Measurements from ENCODE around the gene GABRG3. TPM values are rescaled to one million over a fixed set of nuclear protein-coding genes. Genes with fewer than 3 reads are reported as not detected.

Gene GABRG3
- total RNA-seq, 1 experiment from 2014 or later, result not detected

GRCh38 chr15:27086149-27086548, 115.2 kb downstream of the GABRG3 start:
- no peaks in the 10 kb centered on the region for H3K27me3 ChIP-seq (ENCODE audit: low read length)
- H3K9me2 ChIP-seq (replicated peaks; ENCODE audit: insufficient read depth, low read length), result no peaks in the 10 kb centered on the region
- H3K4me1 ChIP-seq (ENCODE audit: low read length), result no peaks in the 10 kb centered on the region
- H3K79me2 ChIP-seq (ENCODE audit: low read length), result no peaks in the 10 kb centered on the region
- peaks cover 41% of the 10 kb centered on the region for H3K9me3 ChIP-seq (ENCODE audit: low read length)
- no peak overlapping the region for H2AFZ ChIP-seq (ENCODE audit: low read length)
- H3K4me2 ChIP-seq (ENCODE audit: low read depth, low read length, poor library complexity, severe bottlenecking), result no peak overlapping the region
- no peak overlapping the region for H3K9ac ChIP-seq (ENCODE audit: low read length)
- H4K20me1 ChIP-seq (ENCODE audit: insufficient read depth, low read depth, low read length), result no peaks in the 10 kb centered on the region
- no peaks in the 10 kb centered on the region for H3K36me3 ChIP-seq (ENCODE audit: insufficient read depth, low read length)
- no peak for DNase-seq
- no peak overlapping the region for H3K4me3 ChIP-seq (ENCODE audit: low read length)
- no peak overlapping the region for H3K27ac ChIP-seq (ENCODE audit: low read length)

GRCh38 chr15:27086805-27087204, 115.8 kb downstream of the GABRG3 start:
- DNase-seq, result no peak
- H3K4me2 ChIP-seq (ENCODE audit: low read depth, low read length, poor library complexity, severe bottlenecking), result no peak overlapping the region
- no peaks in the 10 kb centered on the region for H3K36me3 ChIP-seq (ENCODE audit: insufficient read depth, low read length)
- H3K27me3 ChIP-seq (ENCODE audit: low read length), result no peaks in the 10 kb centered on the region
- no peak overlapping the region for H3K9ac ChIP-seq (ENCODE audit: low read length)
- H3K4me3 ChIP-seq (ENCODE audit: low read length), result no peak overlapping the region
- H3K9me3 ChIP-seq (ENCODE audit: low read length), result peaks cover 41% of the 10 kb centered on the region
- H3K27ac ChIP-seq (ENCODE audit: low read length), result no peak overlapping the region
- no peaks in the 10 kb centered on the region for H3K9me2 ChIP-seq (replicated peaks; ENCODE audit: insufficient read depth, low read length)
- H3K79me2 ChIP-seq (ENCODE audit: low read length), result no peaks in the 10 kb centered on the region
- H2AFZ ChIP-seq (ENCODE audit: low read length), result no peak overlapping the region
- no peaks in the 10 kb centered on the region for H4K20me1 ChIP-seq (ENCODE audit: insufficient read depth, low read depth, low read length)
- H3K4me1 ChIP-seq (ENCODE audit: low read length), result no peaks in the 10 kb centered on the region

GRCh38 chr15:27087651-27088583, 116.9 kb downstream of the GABRG3 start:
- Histone ChIP-seq H3K4me2 (ENCODE audit: low read depth, low read length, poor library complexity, severe bottlenecking) (no peak overlapping the region), H3K4me1 (ENCODE audit: low read length) (no peaks in the 10 kb centered on the region), H3K79me2 (ENCODE audit: low read length) (no peaks in the 10 kb centered on the region), H3K9ac (ENCODE audit: low read length) (no peak overlapping the region), H3K4me3 (ENCODE audit: low read length) (no peak overlapping the region), H4K20me1 (ENCODE audit: insufficient read depth, low read depth, low read length) (no peaks in the 10 kb centered on the region), H2AFZ (ENCODE audit: low read length) (no peak overlapping the region), H3K9me2 (replicated peaks; ENCODE audit: insufficient read depth, low read length) (no peaks in the 10 kb centered on the region), H3K27ac (ENCODE audit: low read length) (no peak overlapping the region), H3K27me3 (ENCODE audit: low read length) (no peaks in the 10 kb centered on the region), H3K36me3 (ENCODE audit: insufficient read depth, low read length) (no peaks in the 10 kb centered on the region), H3K9me3 (ENCODE audit: low read length) (peaks cover 48% of the 10 kb centered on the region)
- DNase-seq, result no peak

- Histone ChIP-seq H3K79me2 (ENCODE audit: low read length) (no peaks in the 10 kb centered on the region), H3K9me3 (ENCODE audit: low read length) (peaks cover 49% of the 10 kb centered on the region), H2AFZ (ENCODE audit: low read length) (no peak overlapping the region), H3K36me3 (ENCODE audit: insufficient read depth, low read length) (no peaks in the 10 kb centered on the region), H4K20me1 (ENCODE audit: insufficient read depth, low read depth, low read length) (no peaks in the 10 kb centered on the region), H3K4me2 (ENCODE audit: low read depth, low read length, poor library complexity, severe bottlenecking) (no peak overlapping the region), H3K4me1 (ENCODE audit: low read length) (no peaks in the 10 kb centered on the region), H3K9ac (ENCODE audit: low read length) (no peak overlapping the region), H3K27me3 (ENCODE audit: low read length) (no peaks in the 10 kb centered on the region), H3K27ac (ENCODE audit: low read length) (no peak overlapping the region), H3K9me2 (replicated peaks; ENCODE audit: insufficient read depth, low read length) (no peaks in the 10 kb centered on the region), H3K4me3 (ENCODE audit: low read length) (no peak overlapping the region)
- DNase-seq, result no peak
Observed at GRCh38 chr15:27088584-27089232, 117.7 kb downstream of the GABRG3 start.

- no peaks in the 10 kb centered on the region for H4K20me1 ChIP-seq (ENCODE audit: insufficient read depth, low read depth, low read length)
- H3K27me3 ChIP-seq (ENCODE audit: low read length), result no peaks in the 10 kb centered on the region
- no peak overlapping the region for H3K9ac ChIP-seq (ENCODE audit: low read length)
- no peak overlapping the region for H3K4me3 ChIP-seq (ENCODE audit: low read length)
- no peaks in the 10 kb centered on the region for H3K9me2 ChIP-seq (replicated peaks; ENCODE audit: insufficient read depth, low read length)
- DNase-seq, result no peak
- H3K36me3 ChIP-seq (ENCODE audit: insufficient read depth, low read length), result no peaks in the 10 kb centered on the region
- H3K79me2 ChIP-seq (ENCODE audit: low read length), result no peaks in the 10 kb centered on the region
- no peak overlapping the region for H2AFZ ChIP-seq (ENCODE audit: low read length)
- no peak overlapping the region for H3K27ac ChIP-seq (ENCODE audit: low read length)
- H3K9me3 ChIP-seq (ENCODE audit: low read length), result peaks cover 44% of the 10 kb centered on the region
- H3K4me1 ChIP-seq (ENCODE audit: low read length), result no peaks in the 10 kb centered on the region
- H3K4me2 ChIP-seq (ENCODE audit: low read depth, low read length, poor library complexity, severe bottlenecking), result no peak overlapping the region
Observed at GRCh38 chr15:27089233-27089586, 118.2 kb downstream of the GABRG3 start.

GRCh38 chr15:27089676-27090075, 118.7 kb downstream of the GABRG3 start:
- no peak overlapping the region for H3K9ac ChIP-seq (ENCODE audit: low read length)
- DNase-seq, result no peak

GRCh38 chr15:27091270-27091940, 120.4 kb downstream of the GABRG3 start:
- peaks cover 44% of the 10 kb centered on the region for H3K9me3 ChIP-seq (ENCODE audit: low read length)
- no peak overlapping the region for H2AFZ ChIP-seq (ENCODE audit: low read length)
- no peaks in the 10 kb centered on the region for H3K79me2 ChIP-seq (ENCODE audit: low read length)
- H3K27me3 ChIP-seq (ENCODE audit: low read length), result no peaks in the 10 kb centered on the region
- no peaks in the 10 kb centered on the region for H3K4me1 ChIP-seq (ENCODE audit: low read length)
- H3K27ac ChIP-seq (ENCODE audit: low read length), result no peak overlapping the region
- H3K9me2 ChIP-seq (replicated peaks; ENCODE audit: insufficient read depth, low read length), result no peaks in the 10 kb centered on the region
- H4K20me1 ChIP-seq (ENCODE audit: insufficient read depth, low read depth, low read length), result no peaks in the 10 kb centered on the region
- no peaks in the 10 kb centered on the region for H3K36me3 ChIP-seq (ENCODE audit: insufficient read depth, low read length)
- no peak for DNase-seq
- H3K9ac ChIP-seq (ENCODE audit: low read length), result no peak overlapping the region
- no peak overlapping the region for H3K4me3 ChIP-seq (ENCODE audit: low read length)
- H3K4me2 ChIP-seq (ENCODE audit: low read depth, low read length, poor library complexity, severe bottlenecking), result no peak overlapping the region

More at GRCh38 chr15:27089676-27090075, 118.7 kb downstream of the GABRG3 start:
- no peaks in the 10 kb centered on the region for H3K79me2 ChIP-seq (ENCODE audit: low read length)
- no peaks in the 10 kb centered on the region for H3K9me2 ChIP-seq (replicated peaks; ENCODE audit: insufficient read depth, low read length)
- H3K4me2 ChIP-seq (ENCODE audit: low read depth, low read length, poor library complexity, severe bottlenecking), result no peak overlapping the region
- no peak overlapping the region for H2AFZ ChIP-seq (ENCODE audit: low read length)
- H3K9me3 ChIP-seq (ENCODE audit: low read length), result peaks cover 43% of the 10 kb centered on the region
- no peaks in the 10 kb centered on the region for H3K4me1 ChIP-seq (ENCODE audit: low read length)
- H3K27ac ChIP-seq (ENCODE audit: low read length), result no peak overlapping the region
- H3K36me3 ChIP-seq (ENCODE audit: insufficient read depth, low read length), result no peaks in the 10 kb centered on the region
- H3K4me3 ChIP-seq (ENCODE audit: low read length), result no peak overlapping the region
- no peaks in the 10 kb centered on the region for H3K27me3 ChIP-seq (ENCODE audit: low read length)
- no peaks in the 10 kb centered on the region for H4K20me1 ChIP-seq (ENCODE audit: insufficient read depth, low read depth, low read length)

GRCh38 chr15:27092390-27092789, 121.4 kb downstream of the GABRG3 start:
- Histone ChIP-seq H3K36me3 (ENCODE audit: insufficient read depth, low read length) (no peaks in the 10 kb centered on the region), H3K9me2 (replicated peaks; ENCODE audit: insufficient read depth, low read length) (no peaks in the 10 kb centered on the region), H3K9me3 (ENCODE audit: low read length) (peaks cover 42% of the 10 kb centered on the region), H3K9ac (ENCODE audit: low read length) (no peak overlapping the region), H3K79me2 (ENCODE audit: low read length) (no peaks in the 10 kb centered on the region), H3K4me1 (ENCODE audit: low read length) (no peaks in the 10 kb centered on the region), H3K4me2 (ENCODE audit: low read depth, low read length, poor library complexity, severe bottlenecking) (no peak overlapping the region), H3K4me3 (ENCODE audit: low read length) (no peak overlapping the region), H4K20me1 (ENCODE audit: insufficient read depth, low read depth, low read length) (no peaks in the 10 kb centered on the region), H3K27ac (ENCODE audit: low read length) (no peak overlapping the region), H3K27me3 (ENCODE audit: low read length) (no peaks in the 10 kb centered on the region), H2AFZ (ENCODE audit: low read length) (no peak overlapping the region)
- DNase-seq, result no peak

All from Karpas-422 (cell line).